ENCODE data around the gene LCLAT1.

LCLAT1 gene

GRCh38 chr2:30455114-30455738, 8.2 kb downstream of the LCLAT1 start:
- no peaks in the 10 kb centered on the region for H3K4me1 ChIP-seq
- H3K9me3 ChIP-seq (ENCODE audit: control insufficient read depth, low read length): no peaks in the 10 kb centered on the region
- H3K4me3 ChIP-seq (ENCODE audit: low read depth, low read length): no peak overlapping the region
- no peak overlapping the region for H2AFZ ChIP-seq
- TF ChIP-seq, protein P1, sequence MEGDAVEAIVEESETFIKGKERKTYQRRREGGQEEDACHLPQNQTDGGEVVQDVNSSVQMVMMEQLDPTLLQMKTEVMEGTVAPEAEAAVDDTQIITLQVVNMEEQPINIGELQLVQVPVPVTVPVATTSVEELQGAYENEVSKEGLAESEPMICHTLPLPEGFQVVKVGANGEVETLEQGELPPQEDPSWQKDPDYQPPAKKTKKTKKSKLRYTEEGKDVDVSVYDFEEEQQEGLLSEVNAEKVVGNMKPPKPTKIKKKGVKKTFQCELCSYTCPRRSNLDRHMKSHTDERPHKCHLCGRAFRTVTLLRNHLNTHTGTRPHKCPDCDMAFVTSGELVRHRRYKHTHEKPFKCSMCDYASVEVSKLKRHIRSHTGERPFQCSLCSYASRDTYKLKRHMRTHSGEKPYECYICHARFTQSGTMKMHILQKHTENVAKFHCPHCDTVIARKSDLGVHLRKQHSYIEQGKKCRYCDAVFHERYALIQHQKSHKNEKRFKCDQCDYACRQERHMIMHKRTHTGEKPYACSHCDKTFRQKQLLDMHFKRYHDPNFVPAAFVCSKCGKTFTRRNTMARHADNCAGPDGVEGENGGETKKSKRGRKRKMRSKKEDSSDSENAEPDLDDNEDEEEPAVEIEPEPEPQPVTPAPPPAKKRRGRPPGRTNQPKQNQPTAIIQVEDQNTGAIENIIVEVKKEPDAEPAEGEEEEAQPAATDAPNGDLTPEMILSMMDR (IDR thresholded peaks at IDR 0.05): no peak
- H3K36me3 ChIP-seq (ENCODE audit: control insufficient read depth, insufficient read depth, low read length): no peaks in the 10 kb centered on the region
- no peaks in the 10 kb centered on the region for H3K27me3 ChIP-seq (ENCODE audit: control insufficient read depth, insufficient read depth, low read length)
- H3K4me2 ChIP-seq (ENCODE audit: low read length): no peak overlapping the region
- H3K9ac ChIP-seq: no peak overlapping the region
- no peak overlapping the region for H3K27ac ChIP-seq
- peaks cover 8% of the 10 kb centered on the region for H3K79me2 ChIP-seq

GRCh38 chr2:30456106-30456505, 9.1 kb downstream of the LCLAT1 start:
- H3K4me3 ChIP-seq (ENCODE audit: low read depth, low read length): no peak overlapping the region
- no peaks in the 10 kb centered on the region for H3K9me3 ChIP-seq (ENCODE audit: control insufficient read depth, low read length)
- H3K9ac ChIP-seq: no peak overlapping the region
- no peaks in the 10 kb centered on the region for H3K27me3 ChIP-seq (ENCODE audit: control insufficient read depth, insufficient read depth, low read length)
- H2AFZ ChIP-seq: no peak overlapping the region
- H3K36me3 ChIP-seq (ENCODE audit: control insufficient read depth, insufficient read depth, low read length): no peaks in the 10 kb centered on the region
- H3K4me2 ChIP-seq (ENCODE audit: low read length): no peak overlapping the region
- TF ChIP-seq, protein P1 (IDR thresholded peaks at IDR 0.05): no peak
- H3K27ac ChIP-seq: no peak overlapping the region
- peaks cover 11% of the 10 kb centered on the region for H3K79me2 ChIP-seq
- H3K4me1 ChIP-seq: no peaks in the 10 kb centered on the region

- H3K4me1 ChIP-seq: no peaks in the 10 kb centered on the region
- H3K4me3 ChIP-seq (ENCODE audit: low read depth, low read length): no peak overlapping the region
- H3K9me3 ChIP-seq (ENCODE audit: control insufficient read depth, low read length): no peaks in the 10 kb centered on the region
- H2AFZ ChIP-seq: no peak overlapping the region
- no peaks in the 10 kb centered on the region for H3K36me3 ChIP-seq (ENCODE audit: control insufficient read depth, insufficient read depth, low read length)
- peaks cover 11% of the 10 kb centered on the region for H3K79me2 ChIP-seq
- TF ChIP-seq, protein P1 (IDR thresholded peaks at IDR 0.05): no peak
- no peak overlapping the region for H3K27ac ChIP-seq
- no peak overlapping the region for H3K4me2 ChIP-seq (ENCODE audit: low read length)
- no peaks in the 10 kb centered on the region for H3K27me3 ChIP-seq (ENCODE audit: control insufficient read depth, insufficient read depth, low read length)
- H3K9ac ChIP-seq: no peak overlapping the region
Observed at GRCh38 chr2:30456579-30456978, 9.5 kb downstream of the LCLAT1 start.

GRCh38 chr2:30457296-30457695, 10.2 kb downstream of the LCLAT1 start:
- no peak overlapping the region for H3K9ac ChIP-seq
- H3K4me2 ChIP-seq (ENCODE audit: low read length): no peak overlapping the region
- no peak overlapping the region for H3K27ac ChIP-seq
- TF ChIP-seq, protein P1 (IDR thresholded peaks at IDR 0.05): no peak
- no peak overlapping the region for H3K4me3 ChIP-seq (ENCODE audit: low read depth, low read length)
- no peaks in the 10 kb centered on the region for H3K27me3 ChIP-seq (ENCODE audit: control insufficient read depth, insufficient read depth, low read length)
- no peak overlapping the region for H2AFZ ChIP-seq
- no peaks in the 10 kb centered on the region for H3K4me1 ChIP-seq
- H3K9me3 ChIP-seq (ENCODE audit: control insufficient read depth, low read length): no peaks in the 10 kb centered on the region
- peaks cover 11% of the 10 kb centered on the region for H3K79me2 ChIP-seq
- no peaks in the 10 kb centered on the region for H3K36me3 ChIP-seq (ENCODE audit: control insufficient read depth, insufficient read depth, low read length)

DNA sequence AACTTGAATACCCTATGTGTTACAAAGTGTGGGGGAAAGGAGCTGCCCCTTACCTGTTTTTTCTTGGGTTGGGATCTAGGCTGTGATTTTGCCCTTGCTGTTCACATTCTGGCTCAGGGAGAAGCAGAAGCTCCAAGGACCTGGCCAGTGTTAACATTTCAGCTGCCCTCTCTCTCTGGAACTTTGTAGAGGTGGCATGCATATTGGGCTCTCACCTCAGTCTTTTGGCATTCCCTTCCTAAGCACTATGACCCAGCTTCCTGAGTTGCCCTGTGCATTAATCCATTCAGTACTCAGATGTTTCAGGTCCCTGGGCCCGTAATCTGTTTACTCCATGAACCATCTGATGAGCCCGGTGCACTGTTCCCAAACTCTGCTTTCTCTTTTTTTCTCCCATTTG, 12.1 kb downstream of the LCLAT1 start:
- H3K4me3 ChIP-seq (ENCODE audit: low read depth, low read length): no peak overlapping the region
- H3K36me3 ChIP-seq (ENCODE audit: control insufficient read depth, insufficient read depth, low read length): no peaks in the 10 kb centered on the region
- TF ChIP-seq, protein P1 (IDR thresholded peaks at IDR 0.05): no peak
- no peak overlapping the region for H3K9ac ChIP-seq
- H3K27ac ChIP-seq: no peak overlapping the region
- H2AFZ ChIP-seq: no peak overlapping the region
- no peaks in the 10 kb centered on the region for H3K27me3 ChIP-seq (ENCODE audit: control insufficient read depth, insufficient read depth, low read length)
- H3K79me2 ChIP-seq: peaks cover 11% of the 10 kb centered on the region
- H3K4me2 ChIP-seq (ENCODE audit: low read length): no peak overlapping the region
- H3K4me1 ChIP-seq: no peaks in the 10 kb centered on the region
- no peaks in the 10 kb centered on the region for H3K9me3 ChIP-seq (ENCODE audit: control insufficient read depth, low read length)
